Panc1 (cell line): ENCODE data around the gene KRTAP5-3.

Source experiments
- CTCF ChIP-seq: fragments of 450-650 bp; IDR thresholded peaks from 2 replicates; pipeline ENCODE4 v1.5.1; 2017; ENCODE audit warnings: mild to moderate bottlenecking
- POLR2AphosphoS5 ChIP-seq: IDR thresholded peaks from 2 replicates; pipeline ENCODE4 v1.6.1; 2012; ENCODE audit warnings: mild to moderate bottlenecking, low read depth, low read length, moderate library complexity
- SIN3A ChIP-seq: IDR thresholded peaks from 2 replicates; pipeline ENCODE4 v1.6.1; 2012; ENCODE audit warnings: low read depth, mild to moderate bottlenecking, low read length, moderate library complexity, borderline replicate concordance; ENCODE audit not compliant: insufficient read depth
- TCF7L2 ChIP-seq: IDR thresholded peaks from 2 replicates; pipeline ENCODE4 v1.6.1; 2011; ENCODE audit warnings: mild to moderate bottlenecking, low read depth, low read length, inconsistent platforms
- TF ChIP-seq, protein P1 (sequence below), 2 experiments: IDR thresholded peaks; 2 replicates each; pipeline ENCODE4 v1.6.1; 2011 to 2012; ENCODE audit warnings: low read depth in 2 of 2, control low read depth in 1 of 2, low read length in 1 of 2, mild to moderate bottlenecking in 1 of 2, moderate library complexity in 1 of 2; ENCODE audit not compliant: insufficient read depth in 1 of 2

DNA sequence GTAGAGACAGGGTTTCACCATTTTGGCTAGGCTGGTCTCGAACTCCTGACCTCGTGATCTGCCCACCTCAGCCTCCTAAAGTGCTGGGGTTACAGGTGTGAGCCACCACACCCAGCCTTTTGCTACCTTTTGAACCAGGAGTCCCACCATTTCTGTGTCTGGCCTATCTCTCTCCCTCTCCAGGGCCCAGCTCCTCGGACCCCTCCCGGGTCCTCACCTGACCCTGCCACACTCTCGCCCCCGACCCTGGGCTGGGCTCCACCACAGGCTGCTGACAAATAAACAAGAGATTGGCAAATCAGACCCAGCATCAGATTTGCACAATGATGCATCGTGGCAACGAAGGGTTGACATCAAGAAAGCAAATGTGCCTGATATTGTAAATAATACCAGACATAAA, 30.1 kb upstream of the KRTAP5-3 start:
- TF ChIP-seq CTCF (no peak), POLR2AphosphoS5 (no peak), TCF7L2 (no peak), SIN3A (no peak)
- TF ChIP-seq, protein P1, sequence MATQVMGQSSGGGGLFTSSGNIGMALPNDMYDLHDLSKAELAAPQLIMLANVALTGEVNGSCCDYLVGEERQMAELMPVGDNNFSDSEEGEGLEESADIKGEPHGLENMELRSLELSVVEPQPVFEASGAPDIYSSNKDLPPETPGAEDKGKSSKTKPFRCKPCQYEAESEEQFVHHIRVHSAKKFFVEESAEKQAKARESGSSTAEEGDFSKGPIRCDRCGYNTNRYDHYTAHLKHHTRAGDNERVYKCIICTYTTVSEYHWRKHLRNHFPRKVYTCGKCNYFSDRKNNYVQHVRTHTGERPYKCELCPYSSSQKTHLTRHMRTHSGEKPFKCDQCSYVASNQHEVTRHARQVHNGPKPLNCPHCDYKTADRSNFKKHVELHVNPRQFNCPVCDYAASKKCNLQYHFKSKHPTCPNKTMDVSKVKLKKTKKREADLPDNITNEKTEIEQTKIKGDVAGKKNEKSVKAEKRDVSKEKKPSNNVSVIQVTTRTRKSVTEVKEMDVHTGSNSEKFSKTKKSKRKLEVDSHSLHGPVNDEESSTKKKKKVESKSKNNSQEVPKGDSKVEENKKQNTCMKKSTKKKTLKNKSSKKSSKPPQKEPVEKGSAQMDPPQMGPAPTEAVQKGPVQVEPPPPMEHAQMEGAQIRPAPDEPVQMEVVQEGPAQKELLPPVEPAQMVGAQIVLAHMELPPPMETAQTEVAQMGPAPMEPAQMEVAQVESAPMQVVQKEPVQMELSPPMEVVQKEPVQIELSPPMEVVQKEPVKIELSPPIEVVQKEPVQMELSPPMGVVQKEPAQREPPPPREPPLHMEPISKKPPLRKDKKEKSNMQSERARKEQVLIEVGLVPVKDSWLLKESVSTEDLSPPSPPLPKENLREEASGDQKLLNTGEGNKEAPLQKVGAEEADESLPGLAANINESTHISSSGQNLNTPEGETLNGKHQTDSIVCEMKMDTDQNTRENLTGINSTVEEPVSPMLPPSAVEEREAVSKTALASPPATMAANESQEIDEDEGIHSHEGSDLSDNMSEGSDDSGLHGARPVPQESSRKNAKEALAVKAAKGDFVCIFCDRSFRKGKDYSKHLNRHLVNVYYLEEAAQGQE (IDR thresholded peaks at IDR 0.05; ENCODE audit: insufficient read depth in 1 of 2, low read depth in 2 of 2, low read length in 1 of 2), result no peak
